Panc1 (cell line): ENCODE data around the gene KNTC1. TPM values are rescaled to one million over a fixed set of nuclear protein-coding genes. Genes with fewer than 3 reads are reported as not detected.

Experiments used
- ATAC-seq: fragments of 200-7000 bp; cut with Tn5 transposase; 2 replicates; pipeline ENCODE4 v1.9.1; 2020; ENCODE audit warnings: mild to moderate bottlenecking, moderate library complexity
- BruUV-seq: library from RNA; stranded (reverse); fragments of 400-500 nt; replicated peaks from 2 replicates; lab custom pipeline; 2021; lab: Mats Ljungman, UMichigan
- CTCF ChIA-PET: fragments of 300-600 bp; sonication (Branson Sonifier 250); formaldehyde crosslinking; loops from one replicate; lab custom pipeline; 2022; ENCODE audit warnings: antibody characterized with exemption; lab: Charles Lee
- POLR2A ChIA-PET: fragments of 300-600 bp; sonication (Branson Sonifier 250); formaldehyde crosslinking; loops from one replicate; lab custom pipeline; 2022; ENCODE audit warnings: antibody characterized with exemption; lab: Charles Lee
- DNase-seq: peaks from one replicate; pipeline ENCODE4 v3.0.0-alpha.2; 2010; ENCODE audit warnings: low read depth, low spot score
- H3K27ac ChIP-seq: 2 replicates; pipeline ENCODE4 v1.5.1; 2011; ENCODE audit warnings: mild to moderate bottlenecking, low read length, inconsistent platforms
- H3K27me3 ChIP-seq: fragments of 200-500 bp; sonication (Bioruptor generic); 2 replicates; pipeline ENCODE4 v1.6.0; 2014; ENCODE audit warnings: low read length, inconsistent platforms; ENCODE audit not compliant: control insufficient read depth, insufficient read depth
- H3K36me3 ChIP-seq: fragments of 200-500 bp; sonication (Bioruptor generic); 2 replicates; pipeline ENCODE4 v1.5.1; 2014; ENCODE audit warnings: inconsistent platforms, mild to moderate bottlenecking, low read length, moderate library complexity; ENCODE audit not compliant: control insufficient read depth, insufficient read depth
- H3K4me1 ChIP-seq: 2 replicates; pipeline ENCODE4 v1.5.1; 2011; ENCODE audit warnings: inconsistent platforms, mild to moderate bottlenecking, low read length, moderate library complexity; ENCODE audit not compliant: control insufficient read depth, insufficient read depth
- H3K4me3 ChIP-seq, 2 experiments: 2 replicates each; pipeline ENCODE4 v1.5.1; 2011 to 2012; ENCODE audit warnings: low read depth in 2 of 2, low read length in 2 of 2, mild to moderate bottlenecking in 2 of 2, inconsistent platforms in 1 of 2, moderate library complexity in 1 of 2
- H3K9me3 ChIP-seq: fragments of 200-500 bp; sonication (Bioruptor generic); 2 replicates; pipeline ENCODE4 v1.5.1; 2014; ENCODE audit warnings: low read depth, mild to moderate bottlenecking, inconsistent platforms, low read length, moderate library complexity; ENCODE audit not compliant: control insufficient read depth, insufficient read depth
- CTCF ChIP-seq: fragments of 450-650 bp; IDR thresholded peaks from 2 replicates; pipeline ENCODE4 v1.5.1; 2017; ENCODE audit warnings: mild to moderate bottlenecking
- POLR2AphosphoS5 ChIP-seq: IDR thresholded peaks from 2 replicates; pipeline ENCODE4 v1.6.1; 2012; ENCODE audit warnings: mild to moderate bottlenecking, low read depth, low read length, moderate library complexity
- SIN3A ChIP-seq: IDR thresholded peaks from 2 replicates; pipeline ENCODE4 v1.6.1; 2012; ENCODE audit warnings: low read depth, mild to moderate bottlenecking, low read length, moderate library complexity, borderline replicate concordance; ENCODE audit not compliant: insufficient read depth
- TCF7L2 ChIP-seq: IDR thresholded peaks from 2 replicates; pipeline ENCODE4 v1.6.1; 2011; ENCODE audit warnings: mild to moderate bottlenecking, low read depth, low read length, inconsistent platforms
- in situ Hi-C: cut with HindIII; loops from 2 replicates; pipeline ENCODE4 v1.10.0; 2016; ENCODE audit warnings: low sequenced_read_pairs, low pct_unique_long_range_greater_than_20kb
- intact Hi-C: fragments of 100-400 bp; cut with micrococcal nuclease; formaldehyde crosslinking; loops from one replicate; pipeline ENCODE4 v1.10.0; 2022; ENCODE audit not compliant: unreplicated experiment
- total RNA-seq: library from RNA; stranded (reverse); gene quantifications from one replicate; pipeline ENCODE4 v1.2.1, GENCODE V29; 2021; ENCODE audit not compliant: unreplicated experiment
- TF ChIP-seq, protein P1 (sequence below), 2 experiments: IDR thresholded peaks; 2 replicates each; pipeline ENCODE4 v1.6.1; 2011 to 2012; ENCODE audit warnings: low read depth in 2 of 2, control low read depth in 1 of 2, low read length in 1 of 2, mild to moderate bottlenecking in 1 of 2, moderate library complexity in 1 of 2; ENCODE audit not compliant: insufficient read depth in 1 of 2

The KNTC1 gene
- total RNA-seq, 1 experiment from 2014 or later: 53.9 TPM

- Histone ChIP-seq H3K9me3 (no peaks in the 10 kb centered on the region), H3K4me1 (no peaks in the 10 kb centered on the region), H3K36me3 (peaks cover 53% of the 10 kb centered on the region), H3K27me3 (no peaks in the 10 kb centered on the region), H3K4me3 (no peak overlapping the region), H3K27ac (no peak overlapping the region)
- CTCF ChIA-PET: no interaction called here
- ATAC-seq: no peak
- TF ChIP-seq SIN3A (no peak), POLR2AphosphoS5 (no peak), TCF7L2 (no peak), CTCF (no peak)
- TF ChIP-seq, protein P1, sequence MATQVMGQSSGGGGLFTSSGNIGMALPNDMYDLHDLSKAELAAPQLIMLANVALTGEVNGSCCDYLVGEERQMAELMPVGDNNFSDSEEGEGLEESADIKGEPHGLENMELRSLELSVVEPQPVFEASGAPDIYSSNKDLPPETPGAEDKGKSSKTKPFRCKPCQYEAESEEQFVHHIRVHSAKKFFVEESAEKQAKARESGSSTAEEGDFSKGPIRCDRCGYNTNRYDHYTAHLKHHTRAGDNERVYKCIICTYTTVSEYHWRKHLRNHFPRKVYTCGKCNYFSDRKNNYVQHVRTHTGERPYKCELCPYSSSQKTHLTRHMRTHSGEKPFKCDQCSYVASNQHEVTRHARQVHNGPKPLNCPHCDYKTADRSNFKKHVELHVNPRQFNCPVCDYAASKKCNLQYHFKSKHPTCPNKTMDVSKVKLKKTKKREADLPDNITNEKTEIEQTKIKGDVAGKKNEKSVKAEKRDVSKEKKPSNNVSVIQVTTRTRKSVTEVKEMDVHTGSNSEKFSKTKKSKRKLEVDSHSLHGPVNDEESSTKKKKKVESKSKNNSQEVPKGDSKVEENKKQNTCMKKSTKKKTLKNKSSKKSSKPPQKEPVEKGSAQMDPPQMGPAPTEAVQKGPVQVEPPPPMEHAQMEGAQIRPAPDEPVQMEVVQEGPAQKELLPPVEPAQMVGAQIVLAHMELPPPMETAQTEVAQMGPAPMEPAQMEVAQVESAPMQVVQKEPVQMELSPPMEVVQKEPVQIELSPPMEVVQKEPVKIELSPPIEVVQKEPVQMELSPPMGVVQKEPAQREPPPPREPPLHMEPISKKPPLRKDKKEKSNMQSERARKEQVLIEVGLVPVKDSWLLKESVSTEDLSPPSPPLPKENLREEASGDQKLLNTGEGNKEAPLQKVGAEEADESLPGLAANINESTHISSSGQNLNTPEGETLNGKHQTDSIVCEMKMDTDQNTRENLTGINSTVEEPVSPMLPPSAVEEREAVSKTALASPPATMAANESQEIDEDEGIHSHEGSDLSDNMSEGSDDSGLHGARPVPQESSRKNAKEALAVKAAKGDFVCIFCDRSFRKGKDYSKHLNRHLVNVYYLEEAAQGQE (IDR thresholded peaks at IDR 0.05; ENCODE audit: insufficient read depth in 1 of 2, low read depth in 2 of 2, low read length in 1 of 2): no peak
- intact Hi-C loops: no loop called here
- DNase-seq: no peak
- no TSS peak for BruUV-seq
- POLR2A ChIA-PET: interaction anchor here (1.0 kb wide), 1 partner anchor 17 kb away, joined by 3 read pairs; no protein-coding TSS in a partner anchor
- in situ Hi-C loops: no loop called here
Measured at GRCh38 chr12:122480753-122481152, 46.3 kb upstream of the KNTC1 start.

DNA sequence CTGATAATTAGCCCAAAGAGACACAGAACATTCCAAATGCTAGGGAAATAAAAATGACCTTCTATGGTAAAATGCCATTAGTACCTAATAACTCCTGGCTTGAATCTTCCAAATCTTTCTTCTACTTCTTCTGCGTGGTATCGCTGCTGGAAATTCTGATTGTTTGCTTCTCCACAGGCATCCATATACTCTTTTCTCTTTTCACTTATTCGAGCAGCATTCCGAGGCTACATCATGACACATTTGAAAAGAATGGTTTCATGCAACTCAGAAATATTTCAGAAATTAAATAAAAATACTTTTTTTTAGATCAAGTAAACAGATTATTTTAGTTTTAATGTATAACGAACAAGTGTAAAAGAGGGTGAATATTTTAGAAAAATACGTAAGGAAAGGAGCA, 45.2 kb upstream of the KNTC1 start:
- Histone ChIP-seq H3K9me3 (no peaks in the 10 kb centered on the region), H3K4me1 (no peaks in the 10 kb centered on the region), H3K4me3 (no peak overlapping the region), H3K27ac (no peak overlapping the region), H3K36me3 (peaks cover 53% of the 10 kb centered on the region), H3K27me3 (no peaks in the 10 kb centered on the region)
- ATAC-seq (no peak), DNase-seq (no peak)
- intact Hi-C loops (no loop called here), in situ Hi-C loops (no loop called here)
- POLR2A ChIA-PET: no interaction called here
- CTCF ChIA-PET: no interaction called here
- no peak for TF ChIP-seq SIN3A
- TF ChIP-seq POLR2AphosphoS5: no peak
- no peak for TF ChIP-seq TCF7L2
- TF ChIP-seq, protein P1 (IDR thresholded peaks at IDR 0.05; ENCODE audit: insufficient read depth in 1 of 2, low read depth in 2 of 2, low read length in 1 of 2): no peak
- no peak for TF ChIP-seq CTCF
- no TSS peak for BruUV-seq
